Inflammatory macrophage treated with lipopolysaccharide for 4 hours (primary cell): ENCODE data around the gene DENND5A.
A peak's percentile ranks its signal among the peaks of the same experiment; 100 is the strongest.
"Not testable (repeated sequence)": the region's sequence is repeated elsewhere in the genome, so short reads cannot be mapped to it uniquely, and the experiment has no call there.

Source experiments
- DNase-seq: peaks from one replicate; pipeline ENCODE4 v3.0.0-alpha.2; 2020

Gene DENND5A

GRCh38 chr11:9264316-9265210 lies 587 bp downstream of the DENND5A start:
- peak; percentile 97 for DNase-seq

- DNase-seq = peak; percentile 97
These were observed 1.3 kb downstream of the DENND5A start for GRCh38 chr11:9263840-9264315.

- not testable (repeated sequence) for DNase-seq
These were observed 4.4 kb downstream of the DENND5A start for GRCh38 chr11:9260838-9261146.

- DNase-seq = no peak
These were observed 4.9 kb downstream of the DENND5A start for GRCh38 chr11:9259981-9260837.

GRCh38 chr11:9258279-9258678 lies 6.9 kb downstream of the DENND5A start:
- not testable (repeated sequence) for DNase-seq

GRCh38 chr11:9254416-9254815 lies 10.7 kb downstream of the DENND5A start:
- no peak for DNase-seq

- no peak for DNase-seq
These were observed 12.1 kb downstream of the DENND5A start for GRCh38 chr11:9253086-9253485.

GRCh38 chr11:9251311-9251710 lies 13.8 kb downstream of the DENND5A start:
- DNase-seq = no peak

GRCh38 chr11:9250139-9250582 lies 15.0 kb downstream of the DENND5A start:
- DNase-seq = no peak

GRCh38 chr11:9249252-9249651 lies 15.9 kb downstream of the DENND5A start:
- no peak for DNase-seq

- DNase-seq = no peak
These were observed 17.3 kb downstream of the DENND5A start for GRCh38 chr11:9247863-9248262.

GRCh38 chr11:9236242-9236641 lies 28.9 kb downstream of the DENND5A start:
- not testable (repeated sequence) for DNase-seq

GRCh38 chr11:9232482-9232881 lies 32.7 kb downstream of the DENND5A start:
- DNase-seq = no peak

- DNase-seq = peak; percentile 73
These were observed 33.3 kb downstream of the DENND5A start for GRCh38 chr11:9231848-9232177.

GRCh38 chr11:9230296-9230695 lies 34.9 kb downstream of the DENND5A start:
- DNase-seq = no peak

GRCh38 chr11:9228091-9228490 lies 37.1 kb downstream of the DENND5A start:
- DNase-seq = no peak

GRCh38 chr11:9225748-9226298 lies 39.3 kb downstream of the DENND5A start:
- no peak for DNase-seq

- DNase-seq = no peak
These were observed 42.5 kb downstream of the DENND5A start for GRCh38 chr11:9222654-9223053.

GRCh38 chr11:9220853-9221252 lies 44.3 kb downstream of the DENND5A start:
- DNase-seq = not testable (repeated sequence)

GRCh38 chr11:9219572-9219971 lies 45.6 kb downstream of the DENND5A start:
- no peak for DNase-seq

GRCh38 chr11:9219115-9219514 lies 46.0 kb downstream of the DENND5A start:
- DNase-seq = no peak

- no peak for DNase-seq
These were observed 50.4 kb downstream of the DENND5A start for GRCh38 chr11:9214765-9215164.

GRCh38 chr11:9211322-9211721 lies 53.8 kb downstream of the DENND5A start:
- no peak for DNase-seq

GRCh38 chr11:9210922-9211320 lies 54.2 kb downstream of the DENND5A start:
- no peak for DNase-seq
